Activated CD4-positive, alpha-beta T cell treated with anti-CD3 and anti-CD28 coated beads, Interleukin-2, amount 50 U/mL, for 24 hours (primary cell): ENCODE measurements around the gene OPN1MW3.
"Not testable (repeated sequence)": the region's sequence is repeated elsewhere in the genome, so short reads cannot be mapped to it uniquely, and the experiment has no call there.

Experiments used
- DNase-seq, 2 donors: peaks; one replicate each; pipeline ENCODE4 v3.0.0-alpha.2; 2020; ENCODE audit warnings: low read depth in 1 of 2, low spot score in 1 of 2

Gene OPN1MW3

GRCh38 chrX:154295664-154296310, 38.4 kb downstream of the OPN1MW3 start, which contains the start of gene TKTL1:
Gene TKTL1 (plus strand): TSS chrX:154295795. CDS start chrX:154295860, 65 bp downstream.
- no peak for DNase-seq

GRCh38 chrX:154296731-154297130, 39.3 kb downstream of the OPN1MW3 start:
- no peak for DNase-seq

- DNase-seq = no peak
These were observed 40.9 kb downstream of the OPN1MW3 start for GRCh38 chrX:154298312-154298711.

GRCh38 chrX:154300816-154301215, 43.4 kb downstream of the OPN1MW3 start:
- no peak for DNase-seq

- DNase-seq = not testable (repeated sequence)
These were observed 45.6 kb downstream of the OPN1MW3 start for GRCh38 chrX:154302998-154303397.

- DNase-seq = no peak
These were observed 46.1 kb downstream of the OPN1MW3 start for GRCh38 chrX:154303476-154303875.

- no peak for DNase-seq
These were observed 47.5 kb downstream of the OPN1MW3 start for GRCh38 chrX:154304846-154305245.

GRCh38 chrX:154305541-154306205, 48.3 kb downstream of the OPN1MW3 start:
- no peak for DNase-seq

GRCh38 chrX:154307202-154307601, 49.8 kb downstream of the OPN1MW3 start:
- DNase-seq = no peak

- peak; percentile 56 to 67 for DNase-seq
These were observed 50.9 kb downstream of the OPN1MW3 start for GRCh38 chrX:154308108-154308946.

- DNase-seq = no peak
These were observed 51.8 kb downstream of the OPN1MW3 start for GRCh38 chrX:154309041-154309775.

- DNase-seq = no peak
These were observed 53.5 kb downstream of the OPN1MW3 start for GRCh38 chrX:154310616-154311536.

GRCh38 chrX:154312116-154312515, 54.7 kb downstream of the OPN1MW3 start:
- DNase-seq = no peak

- no peak for DNase-seq
These were observed 55.8 kb downstream of the OPN1MW3 start for GRCh38 chrX:154313147-154313546.

GRCh38 chrX:154315416-154315815, 58.0 kb downstream of the OPN1MW3 start:
- no peak for DNase-seq

GRCh38 chrX:154317391-154317995, 60.1 kb downstream of the OPN1MW3 start:
- DNase-seq = no peak

GRCh38 chrX:154320406-154320805, 63.0 kb downstream of the OPN1MW3 start:
- no peak for DNase-seq
